GM20431 (cell line): Measurements from ENCODE around the gene BTBD19.

Experiments
- in situ Hi-C: fragments of 300-500 bp; cut with MseI, MboI; formaldehyde crosslinking; loops from one replicate; pipeline ENCODE4 v1.15.0; 2020; ENCODE audit warnings: low sequenced_read_pairs; ENCODE audit not compliant: unreplicated experiment

Gene BTBD19

GRCh38 chr1:44847845-44848244 lies 39.5 kb downstream of the BTBD19 start:
- in situ Hi-C loops: no loop called here

DNA sequence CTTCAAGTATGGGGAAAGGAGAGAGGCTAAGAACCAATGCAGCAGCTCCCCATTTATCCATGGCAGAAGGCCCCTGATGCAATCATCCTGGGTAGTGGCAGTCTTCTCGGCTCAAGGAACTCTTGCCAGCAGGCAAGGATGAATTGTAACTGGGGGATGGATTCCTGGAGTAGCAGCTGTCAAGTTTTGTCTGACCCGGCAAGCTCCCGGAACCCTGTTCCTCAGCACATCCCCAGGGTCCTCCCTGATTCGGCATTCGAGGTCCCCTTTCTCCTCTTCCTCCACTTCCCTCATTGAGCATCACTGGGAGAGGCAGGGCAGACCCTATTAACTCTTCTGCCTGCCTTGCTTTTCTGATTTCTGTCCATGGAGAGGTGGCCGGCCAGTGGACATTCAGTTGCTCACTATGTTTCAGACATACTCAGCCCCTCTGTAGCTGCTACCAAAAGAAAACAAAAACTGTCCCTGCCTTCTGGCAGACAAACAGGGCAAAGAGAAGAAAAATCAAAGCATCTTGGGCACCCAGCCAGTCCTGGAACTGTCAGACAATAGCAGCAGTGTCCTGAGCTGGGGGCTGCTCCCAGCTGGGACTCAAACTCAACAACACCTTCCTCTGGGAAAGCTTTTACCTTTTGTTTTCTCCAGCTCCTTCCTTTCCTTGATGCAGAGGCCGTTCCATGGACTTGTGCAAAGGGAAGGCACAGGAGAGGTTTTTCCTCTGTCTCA lies 40.3 kb downstream of the BTBD19 start:
- in situ Hi-C loops: no loop called here

- in situ Hi-C loops: no loop called here
Measured at GRCh38 chr1:44849575-44850132, 41.3 kb downstream of the BTBD19 start.

- in situ Hi-C loops: no loop called here
Measured at GRCh38 chr1:44851308-44851707, 43.0 kb downstream of the BTBD19 start.

- in situ Hi-C loops: no loop called here
Measured at GRCh38 chr1:44853201-44853600, 44.9 kb downstream of the BTBD19 start.

DNA sequence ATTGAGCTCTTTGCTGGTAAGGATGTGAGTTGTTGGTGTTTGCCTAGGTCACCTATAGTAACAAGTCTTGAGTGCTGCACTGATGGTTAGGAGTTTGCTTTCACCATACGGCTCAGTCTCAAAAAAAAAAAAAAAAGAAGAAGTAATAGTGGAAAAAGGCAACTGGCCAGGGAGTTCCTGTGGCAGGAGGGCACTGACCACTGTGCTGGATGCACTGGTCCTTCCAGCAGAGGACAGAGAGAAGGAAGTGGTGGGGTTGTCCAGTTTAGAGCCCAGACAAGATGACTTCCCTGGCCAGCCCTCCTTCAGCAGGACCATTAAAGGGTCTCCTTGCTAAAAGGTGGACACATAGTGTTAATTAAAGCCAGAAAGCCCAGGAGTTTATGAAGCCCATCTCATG lies 46.6 kb downstream of the BTBD19 start:
- in situ Hi-C loops: no loop called here

DNA sequence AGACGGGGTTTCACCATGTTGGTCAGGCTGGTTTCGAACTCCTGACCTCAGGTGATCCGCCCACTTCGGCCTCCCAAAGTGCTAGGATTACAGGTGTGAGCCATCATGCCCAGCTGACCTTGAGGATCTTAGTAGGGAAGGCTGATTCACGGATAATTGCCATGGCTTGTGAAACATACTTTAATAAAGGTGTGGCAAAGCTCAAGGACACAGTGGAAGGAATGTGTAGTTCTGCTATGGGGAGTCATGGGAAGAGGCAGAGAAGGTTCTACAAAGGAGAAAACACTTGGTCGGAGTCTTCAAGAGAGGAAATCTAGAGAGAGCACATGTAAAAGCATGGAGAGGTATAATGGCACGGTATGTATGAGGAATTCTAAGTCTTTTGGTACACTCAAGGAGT lies 47.4 kb downstream of the BTBD19 start:
- in situ Hi-C loops: no loop called here

- in situ Hi-C loops: no loop called here
Measured at GRCh38 chr1:44857446-44857845, 49.1 kb downstream of the BTBD19 start.

GRCh38 chr1:44860331-44860730 lies 52.0 kb downstream of the BTBD19 start:
- in situ Hi-C loops: no loop called here

DNA sequence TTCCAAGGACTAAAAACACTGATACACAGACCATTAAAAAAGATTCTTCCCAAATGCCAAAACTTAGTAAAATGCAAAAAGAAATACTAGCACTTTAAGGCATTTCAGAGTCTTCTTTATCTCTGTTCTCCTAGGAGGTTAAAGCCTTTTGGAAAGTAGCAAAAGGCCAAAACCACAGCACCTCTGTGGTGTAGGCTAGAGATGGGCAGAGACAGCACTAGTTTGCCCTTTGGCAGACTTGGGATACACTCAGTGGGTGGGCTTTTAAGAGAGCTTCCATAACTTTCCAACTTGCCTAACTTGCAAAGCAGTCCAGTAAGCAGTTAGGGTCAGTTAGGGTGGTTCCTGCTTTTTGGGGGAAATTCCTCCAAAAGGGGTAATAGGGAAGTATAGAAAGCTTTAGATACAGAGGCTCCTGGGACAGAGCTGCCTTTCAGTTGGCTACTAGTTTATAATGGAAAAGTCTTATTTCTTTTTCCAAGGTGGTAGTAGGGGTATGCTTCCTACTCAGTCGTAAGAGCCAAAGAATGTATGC lies 52.6 kb downstream of the BTBD19 start:
- in situ Hi-C loops: no loop called here

DNA sequence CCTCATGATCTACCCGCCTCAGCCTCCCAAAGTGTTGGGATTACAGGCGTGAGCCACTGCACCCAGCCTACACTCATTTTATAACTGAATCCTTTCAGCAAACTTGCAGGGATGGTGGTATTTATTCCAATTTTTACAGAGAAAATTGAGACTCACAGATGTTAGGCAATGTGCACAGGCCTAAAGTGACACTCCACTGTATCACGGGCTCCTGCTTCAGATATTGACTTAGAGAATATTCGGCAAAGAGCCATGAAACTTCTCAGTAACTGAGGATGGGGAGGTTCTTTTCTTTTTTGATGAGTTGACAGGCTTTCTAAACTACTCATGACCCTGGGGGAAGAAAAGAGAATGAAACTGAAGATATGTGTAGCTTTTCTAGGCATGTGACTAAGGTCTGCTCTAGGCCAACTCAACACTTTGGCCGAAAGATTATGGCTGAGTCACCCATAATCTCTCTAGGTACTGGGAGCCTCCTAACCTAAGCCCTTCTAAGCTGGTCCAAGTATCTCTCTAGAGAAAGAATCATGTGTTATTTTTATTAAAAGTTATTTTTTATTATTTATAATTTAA lies 54.6 kb downstream of the BTBD19 start:
- in situ Hi-C loops: no loop called here
